GM13977 (cell line): Measurements from ENCODE around the gene TMEM120B.

Experiments used
- DNase-seq: peaks from one replicate; pipeline ENCODE4 v3.0.0; 2012; ENCODE audit warnings: low spot score
- in situ Hi-C: fragments of 300-500 bp; cut with MboI; formaldehyde crosslinking; loops from one replicate; pipeline ENCODE4 v1.12.0; 2022; ENCODE audit warnings: low sequenced_read_pairs, low pct_unique_long_range_greater_than_20kb, mixed read lengths, inconsistent platforms; ENCODE audit not compliant: unreplicated experiment
- TF ChIP-seq, protein P1 (sequence below): IDR thresholded peaks from 2 replicates; pipeline ENCODE4 v1.5.1; 2012; ENCODE audit warnings: mild to moderate bottlenecking, control low read depth; ENCODE audit not compliant: insufficient read depth; ENCODE audit errors: extremely low read depth, missing control alignments

TMEM120B gene

DNA sequence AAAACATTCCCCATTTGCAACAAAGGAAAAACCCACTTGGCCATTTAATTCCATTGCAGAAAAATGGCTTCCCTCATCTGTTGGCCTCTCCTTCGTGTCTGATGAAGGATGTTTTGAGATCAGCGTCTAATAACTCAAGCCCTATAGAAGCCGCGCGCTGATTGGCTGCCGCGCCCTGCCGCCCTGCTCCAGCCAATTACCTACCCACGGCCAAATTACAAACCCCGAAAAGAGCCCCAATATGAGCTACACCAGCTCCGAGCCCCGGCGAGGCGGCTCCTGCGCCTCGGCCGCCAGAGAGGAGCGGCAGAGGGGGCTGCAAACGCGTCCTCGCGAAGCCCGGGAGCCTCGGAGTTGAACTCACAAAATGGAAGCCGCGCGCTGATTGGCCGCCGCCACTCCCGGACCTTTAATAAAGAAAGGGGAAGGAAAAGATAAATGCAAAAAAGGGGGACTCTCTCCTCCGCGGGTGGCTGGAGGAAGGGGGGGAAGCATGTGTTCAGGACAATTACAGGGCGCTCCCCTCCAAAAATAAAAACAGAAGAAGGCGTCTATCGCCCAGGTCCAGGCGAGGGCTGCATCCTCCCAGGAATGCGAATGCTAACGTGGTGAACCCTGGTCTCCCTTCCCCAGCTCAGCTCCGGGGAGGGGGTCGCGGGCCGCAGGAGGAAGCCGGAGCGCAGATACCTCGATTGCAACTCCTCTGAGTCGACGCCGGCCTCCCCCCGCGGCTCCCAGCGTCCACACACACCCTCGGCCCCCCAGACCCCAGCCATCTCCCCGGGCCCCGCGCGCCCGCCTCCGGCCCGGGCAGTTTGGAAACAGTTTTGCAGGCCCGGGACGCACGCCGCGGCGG lies 90.5 kb downstream of the TMEM120B start:
- TF ChIP-seq, protein P1, sequence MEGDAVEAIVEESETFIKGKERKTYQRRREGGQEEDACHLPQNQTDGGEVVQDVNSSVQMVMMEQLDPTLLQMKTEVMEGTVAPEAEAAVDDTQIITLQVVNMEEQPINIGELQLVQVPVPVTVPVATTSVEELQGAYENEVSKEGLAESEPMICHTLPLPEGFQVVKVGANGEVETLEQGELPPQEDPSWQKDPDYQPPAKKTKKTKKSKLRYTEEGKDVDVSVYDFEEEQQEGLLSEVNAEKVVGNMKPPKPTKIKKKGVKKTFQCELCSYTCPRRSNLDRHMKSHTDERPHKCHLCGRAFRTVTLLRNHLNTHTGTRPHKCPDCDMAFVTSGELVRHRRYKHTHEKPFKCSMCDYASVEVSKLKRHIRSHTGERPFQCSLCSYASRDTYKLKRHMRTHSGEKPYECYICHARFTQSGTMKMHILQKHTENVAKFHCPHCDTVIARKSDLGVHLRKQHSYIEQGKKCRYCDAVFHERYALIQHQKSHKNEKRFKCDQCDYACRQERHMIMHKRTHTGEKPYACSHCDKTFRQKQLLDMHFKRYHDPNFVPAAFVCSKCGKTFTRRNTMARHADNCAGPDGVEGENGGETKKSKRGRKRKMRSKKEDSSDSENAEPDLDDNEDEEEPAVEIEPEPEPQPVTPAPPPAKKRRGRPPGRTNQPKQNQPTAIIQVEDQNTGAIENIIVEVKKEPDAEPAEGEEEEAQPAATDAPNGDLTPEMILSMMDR = no peak
- peak; percentile 96 for DNase-seq
- in situ Hi-C loops = no loop called here

DNA sequence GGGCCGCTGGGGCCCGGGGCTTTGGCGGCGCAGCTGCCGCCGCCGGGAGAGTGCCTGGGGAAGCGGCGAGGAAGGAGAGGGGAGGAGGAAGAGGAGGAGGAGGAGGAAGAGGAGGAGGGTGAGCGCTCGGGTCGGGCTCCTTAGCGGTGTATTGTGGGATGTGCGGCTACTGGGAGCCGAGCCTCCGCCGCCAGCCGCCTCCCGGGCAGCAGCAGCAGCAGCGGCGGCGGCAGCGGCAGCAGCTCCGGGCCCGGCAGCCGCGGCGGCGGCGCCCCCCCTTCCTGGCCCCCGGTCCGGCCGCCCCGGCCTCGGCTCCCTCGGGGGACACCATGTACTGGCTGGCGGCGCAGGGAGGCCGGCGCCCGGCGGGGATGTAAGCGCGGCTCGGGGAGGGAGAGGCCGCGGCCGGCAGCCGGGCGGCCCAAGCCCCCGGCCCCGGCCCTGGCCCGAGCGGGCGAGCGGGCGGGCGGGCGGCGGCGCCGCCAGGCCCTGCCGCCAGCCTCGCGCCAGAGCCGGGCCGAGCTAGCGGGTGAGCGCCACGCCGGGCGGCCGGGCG lies 91.4 kb downstream of the TMEM120B start, which contains the start of gene SETD1B:
Gene SETD1B, plus strand, starts transcription at position 149 of the 556 bp plus-strand sequence. CDS start 729 bp downstream, outside the sequence.
- peak; percentile 68 for DNase-seq
- in situ Hi-C loops = no loop called here
- TF ChIP-seq, protein P1 = peak; percentile 5

DNA sequence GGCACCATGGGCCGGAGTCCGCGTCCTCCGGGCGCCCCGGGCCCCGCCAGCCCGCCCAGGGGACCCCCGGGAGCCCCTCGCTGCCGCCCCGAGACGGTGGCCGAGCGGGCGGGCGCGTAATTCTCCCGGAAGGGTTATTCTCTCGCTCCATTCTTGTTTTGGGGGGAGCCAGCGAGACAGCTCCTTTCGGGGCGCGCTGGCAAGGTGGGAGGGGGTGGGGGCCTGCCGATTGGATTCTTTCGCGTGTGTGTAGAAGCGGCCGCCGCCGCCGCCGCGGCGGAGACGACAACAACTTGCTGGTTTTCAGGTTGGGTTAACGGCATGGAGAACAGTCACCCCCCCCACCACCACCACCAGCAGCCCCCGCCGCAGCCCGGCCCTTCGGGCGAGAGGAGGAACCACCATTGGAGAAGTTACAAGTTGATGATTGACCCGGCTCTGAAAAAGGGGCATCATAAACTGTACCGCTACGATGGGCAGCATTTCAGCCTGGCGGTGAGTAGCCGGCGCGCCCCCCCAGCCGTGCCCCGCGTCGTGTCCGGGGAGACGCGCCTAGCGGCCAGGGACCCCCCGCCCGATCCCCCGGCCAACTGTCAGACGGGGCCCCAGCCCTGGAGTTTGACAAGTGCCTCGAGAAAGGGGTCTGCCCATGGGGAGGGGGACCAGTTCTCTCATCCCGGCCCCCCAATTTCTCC lies 92.0 kb downstream of the TMEM120B start:
- peak; percentile 66 for DNase-seq
- TF ChIP-seq, protein P1 = no peak
- in situ Hi-C loops = no loop called here

DNA sequence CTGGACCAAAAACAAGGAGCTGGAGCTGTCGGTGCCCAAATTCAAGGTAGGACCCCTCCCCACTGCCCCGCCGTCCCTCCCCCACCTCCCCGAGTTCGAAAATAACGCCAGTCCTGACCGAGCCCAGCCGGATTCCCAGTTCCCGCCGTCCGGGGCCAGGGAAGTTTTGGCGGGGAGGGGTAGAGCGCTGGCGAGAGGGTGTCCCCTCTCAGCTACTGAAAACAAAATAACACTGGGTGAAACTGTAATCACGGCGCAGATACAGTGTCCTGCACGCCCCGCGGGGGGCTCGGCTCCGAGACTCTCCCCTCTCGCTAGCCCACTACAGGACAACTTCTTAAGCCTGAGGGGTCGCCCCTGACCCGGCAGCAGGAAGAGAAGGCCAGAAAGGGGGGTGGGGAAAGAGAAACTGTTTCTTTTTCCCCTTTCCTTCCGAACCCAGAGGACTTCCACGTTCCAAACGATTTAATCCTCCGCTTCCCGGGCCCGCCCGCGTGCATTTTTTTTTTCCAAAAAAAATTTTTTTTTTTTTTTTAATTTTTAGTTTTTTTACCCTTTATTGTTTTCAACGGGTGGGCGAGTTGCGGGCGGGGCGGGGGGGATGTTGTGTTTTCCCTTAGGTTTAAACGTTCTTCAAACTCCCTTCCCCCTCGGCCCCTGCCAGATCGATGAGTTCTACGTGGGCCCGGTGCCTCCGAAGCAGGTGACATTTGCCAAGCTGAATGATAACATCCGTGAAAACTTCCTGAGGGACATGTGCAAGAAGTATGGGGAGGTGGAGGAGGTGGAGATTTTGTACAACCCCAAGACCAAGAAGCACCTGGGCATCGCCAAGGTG lies 92.8 kb downstream of the TMEM120B start:
- in situ Hi-C loops = no loop called here
- no peak for DNase-seq
- TF ChIP-seq, protein P1 = no peak

DNA sequence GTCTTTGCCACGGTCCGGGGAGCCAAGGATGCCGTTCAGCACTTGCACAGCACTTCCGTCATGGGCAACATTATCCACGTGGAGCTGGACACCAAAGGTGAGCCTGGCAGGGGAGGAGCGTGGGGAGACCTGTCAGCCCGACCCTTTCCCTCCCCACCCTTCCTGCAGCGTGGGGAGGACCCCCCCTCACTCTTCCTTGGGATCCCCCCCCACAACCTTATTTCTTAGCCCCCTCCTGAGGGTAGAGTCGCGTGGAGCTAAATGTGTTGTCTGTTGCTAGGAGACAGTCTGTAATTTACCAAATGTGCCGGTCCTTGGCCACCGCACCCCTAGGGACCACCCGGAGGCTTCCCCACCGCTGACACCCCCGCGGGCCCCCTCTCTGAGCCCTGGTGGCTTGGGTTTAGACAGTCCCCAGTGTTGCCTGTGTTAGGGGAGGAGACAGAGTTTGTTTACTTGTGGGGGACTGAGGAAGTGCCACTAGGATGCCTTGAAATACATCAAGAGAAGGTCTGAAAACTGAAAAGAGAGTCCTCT lies 93.5 kb downstream of the TMEM120B start:
- no peak for DNase-seq
- in situ Hi-C loops = no loop called here
- TF ChIP-seq, protein P1 = no peak
